Inferior parietal cortex (tissue), 1 donor: ENCODE results near the gene CLEC18B.
"Not testable (repeated sequence)": the region's sequence is repeated elsewhere in the genome, so short reads cannot be mapped to it uniquely, and the experiment has no call there.

ENCODE experiments used
- DNase-seq: peaks from one replicate; pipeline ENCODE4 v3.0.0-alpha.2; 2016; ENCODE audit errors: extremely low spot score

CLEC18B gene

GRCh38 chr16:74420612-74421481 is at the start of gene CLEC18B:
Gene CLEC18B, minus strand, starts transcription at chr16:74421478. Its CDS starts 208 bp downstream, at chr16:74421270.
- not testable (repeated sequence) for DNase-seq

- no peak for DNase-seq
Observed at GRCh38 chr16:74469946-74470478, 48.7 kb upstream of the CLEC18B start.

- no peak for DNase-seq
Observed at GRCh38 chr16:74468807-74469525, 47.7 kb upstream of the CLEC18B start.

- DNase-seq = no peak
Observed at GRCh38 chr16:74466872-74467271, 45.6 kb upstream of the CLEC18B start.

- DNase-seq = no peak
Observed at GRCh38 chr16:74465851-74466685, 44.8 kb upstream of the CLEC18B start.

GRCh38 chr16:74465281-74465680 is 44.0 kb upstream of the CLEC18B start:
- DNase-seq = no peak

- DNase-seq = no peak
Observed at GRCh38 chr16:74463888-74464287, 42.6 kb upstream of the CLEC18B start.

- DNase-seq = no peak
Observed at GRCh38 chr16:74462361-74462760, 41.1 kb upstream of the CLEC18B start.

- no peak for DNase-seq
Observed at GRCh38 chr16:74461826-74462225, 40.5 kb upstream of the CLEC18B start.

GRCh38 chr16:74460542-74460941 is 39.3 kb upstream of the CLEC18B start:
- DNase-seq = no peak

- no peak for DNase-seq
Observed at GRCh38 chr16:74456290-74456625, 35.0 kb upstream of the CLEC18B start.

- DNase-seq = no peak
Observed at GRCh38 chr16:74455619-74456289, 34.5 kb upstream of the CLEC18B start.

- peak; percentile 30 for DNase-seq
Observed at GRCh38 chr16:74455213-74455612, 33.9 kb upstream of the CLEC18B start.

GRCh38 chr16:74451951-74452758 is 30.9 kb upstream of the CLEC18B start:
- no peak for DNase-seq

GRCh38 chr16:74450967-74451760 is 29.9 kb upstream of the CLEC18B start:
- no peak for DNase-seq

- DNase-seq = no peak
Observed at GRCh38 chr16:74450236-74450635, 29.0 kb upstream of the CLEC18B start.

GRCh38 chr16:74449470-74449869 is 28.2 kb upstream of the CLEC18B start:
- DNase-seq = no peak

- no peak for DNase-seq
Observed at GRCh38 chr16:74448990-74449389, 27.7 kb upstream of the CLEC18B start.

- no peak for DNase-seq
Observed at GRCh38 chr16:74447578-74447977, 26.3 kb upstream of the CLEC18B start.

- no peak for DNase-seq
Observed at GRCh38 chr16:74446866-74447265, 25.6 kb upstream of the CLEC18B start.
